C4-2B (cell line): ENCODE measurements around the gene C11orf21.

Experiments used
- H3K27ac ChIP-seq: fragments of 450-650 bp; 2 replicates; pipeline ENCODE4 v1.5.1; 2017
- ZFX ChIP-seq: fragments of 450-650 bp; IDR thresholded peaks from 2 replicates; pipeline ENCODE4 v1.6.1; 2017
- TF ChIP-seq, protein P1 (sequence below): fragments of 450-650 bp; conservative IDR thresholded peaks from 2 replicates; pipeline ENCODE4 v1.5.1; 2017; ENCODE audit warnings: mild to moderate bottlenecking

Gene C11orf21

DNA sequence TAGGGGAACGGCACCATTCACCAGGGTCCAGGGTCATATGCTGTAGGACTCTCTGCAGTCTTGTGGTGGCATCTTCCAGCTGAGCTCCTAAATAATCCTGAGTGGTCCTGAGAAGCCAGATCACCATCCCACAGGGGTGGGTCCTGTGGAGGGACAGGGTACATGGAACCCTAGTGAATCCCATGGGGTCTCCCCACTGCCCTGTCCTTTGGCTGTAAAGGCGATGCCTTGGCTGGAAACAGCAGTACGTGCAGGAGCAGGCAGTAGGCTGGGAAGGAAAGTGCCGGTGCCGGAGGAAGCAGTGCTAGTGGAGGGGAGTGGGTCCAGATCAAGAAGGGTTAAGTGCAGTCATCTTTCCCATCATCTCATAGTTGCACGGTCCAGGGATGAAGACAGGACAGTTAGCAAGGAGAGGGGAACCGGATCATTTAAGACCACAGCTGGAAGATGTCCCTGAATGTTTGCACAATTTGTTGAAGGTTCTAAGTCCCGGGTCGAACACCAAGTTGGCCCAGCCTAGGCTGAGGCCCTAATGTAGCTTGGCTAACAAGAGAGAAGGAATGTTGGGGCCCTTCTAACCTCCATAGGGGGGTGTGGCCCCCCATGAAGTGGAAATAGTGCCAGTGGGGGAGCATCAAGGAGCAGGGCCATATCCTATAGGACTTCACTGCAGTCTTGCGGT lies 18.2 kb upstream of the C11orf21 start:
- no peak for TF ChIP-seq ZFX
- TF ChIP-seq, protein P1, sequence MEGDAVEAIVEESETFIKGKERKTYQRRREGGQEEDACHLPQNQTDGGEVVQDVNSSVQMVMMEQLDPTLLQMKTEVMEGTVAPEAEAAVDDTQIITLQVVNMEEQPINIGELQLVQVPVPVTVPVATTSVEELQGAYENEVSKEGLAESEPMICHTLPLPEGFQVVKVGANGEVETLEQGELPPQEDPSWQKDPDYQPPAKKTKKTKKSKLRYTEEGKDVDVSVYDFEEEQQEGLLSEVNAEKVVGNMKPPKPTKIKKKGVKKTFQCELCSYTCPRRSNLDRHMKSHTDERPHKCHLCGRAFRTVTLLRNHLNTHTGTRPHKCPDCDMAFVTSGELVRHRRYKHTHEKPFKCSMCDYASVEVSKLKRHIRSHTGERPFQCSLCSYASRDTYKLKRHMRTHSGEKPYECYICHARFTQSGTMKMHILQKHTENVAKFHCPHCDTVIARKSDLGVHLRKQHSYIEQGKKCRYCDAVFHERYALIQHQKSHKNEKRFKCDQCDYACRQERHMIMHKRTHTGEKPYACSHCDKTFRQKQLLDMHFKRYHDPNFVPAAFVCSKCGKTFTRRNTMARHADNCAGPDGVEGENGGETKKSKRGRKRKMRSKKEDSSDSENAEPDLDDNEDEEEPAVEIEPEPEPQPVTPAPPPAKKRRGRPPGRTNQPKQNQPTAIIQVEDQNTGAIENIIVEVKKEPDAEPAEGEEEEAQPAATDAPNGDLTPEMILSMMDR: no peak
- H3K27ac ChIP-seq: no peak overlapping the region

DNA sequence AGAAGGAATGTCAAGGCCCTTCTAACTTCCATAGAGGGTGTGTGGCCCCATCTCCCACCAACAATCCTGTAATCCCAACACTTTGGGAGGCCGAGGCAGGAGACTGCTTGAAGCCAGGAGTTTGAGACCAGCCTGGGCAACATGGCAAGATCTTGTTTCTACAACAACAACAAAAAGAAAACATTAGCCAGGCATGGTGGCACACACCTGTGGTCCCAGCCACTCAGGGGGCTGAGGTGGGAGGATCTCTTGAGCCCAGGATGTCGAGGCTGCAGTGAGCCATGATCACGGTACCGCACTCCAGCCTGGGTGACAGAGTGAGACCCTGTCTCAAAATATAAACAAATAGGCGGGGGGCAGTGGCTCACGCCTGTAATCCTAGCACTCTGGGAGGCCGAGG lies 17.0 kb upstream of the C11orf21 start:
- no peak for TF ChIP-seq ZFX
- TF ChIP-seq, protein P1: no peak
- H3K27ac ChIP-seq: no peak overlapping the region

DNA sequence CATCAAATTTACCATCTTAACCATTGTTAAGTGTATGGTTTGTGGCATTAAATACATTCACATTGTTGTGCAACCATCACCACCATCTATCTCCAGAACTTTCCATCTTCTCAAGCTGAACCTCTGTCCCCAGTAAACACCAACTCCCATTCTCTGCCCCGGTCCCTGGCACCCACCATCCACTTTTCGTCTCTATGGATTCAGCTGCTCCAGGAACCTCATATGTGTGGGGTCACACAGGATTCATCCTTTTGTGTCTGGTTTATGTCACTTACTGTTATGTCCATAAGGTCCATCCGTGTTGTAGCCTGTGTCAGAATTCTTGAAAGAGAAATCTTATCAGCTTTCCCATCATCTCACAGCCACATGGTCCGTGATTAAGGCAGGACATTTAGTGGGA lies 16.4 kb upstream of the C11orf21 start:
- TF ChIP-seq, protein P1: no peak
- no peak for TF ChIP-seq ZFX
- H3K27ac ChIP-seq: no peak overlapping the region

DNA sequence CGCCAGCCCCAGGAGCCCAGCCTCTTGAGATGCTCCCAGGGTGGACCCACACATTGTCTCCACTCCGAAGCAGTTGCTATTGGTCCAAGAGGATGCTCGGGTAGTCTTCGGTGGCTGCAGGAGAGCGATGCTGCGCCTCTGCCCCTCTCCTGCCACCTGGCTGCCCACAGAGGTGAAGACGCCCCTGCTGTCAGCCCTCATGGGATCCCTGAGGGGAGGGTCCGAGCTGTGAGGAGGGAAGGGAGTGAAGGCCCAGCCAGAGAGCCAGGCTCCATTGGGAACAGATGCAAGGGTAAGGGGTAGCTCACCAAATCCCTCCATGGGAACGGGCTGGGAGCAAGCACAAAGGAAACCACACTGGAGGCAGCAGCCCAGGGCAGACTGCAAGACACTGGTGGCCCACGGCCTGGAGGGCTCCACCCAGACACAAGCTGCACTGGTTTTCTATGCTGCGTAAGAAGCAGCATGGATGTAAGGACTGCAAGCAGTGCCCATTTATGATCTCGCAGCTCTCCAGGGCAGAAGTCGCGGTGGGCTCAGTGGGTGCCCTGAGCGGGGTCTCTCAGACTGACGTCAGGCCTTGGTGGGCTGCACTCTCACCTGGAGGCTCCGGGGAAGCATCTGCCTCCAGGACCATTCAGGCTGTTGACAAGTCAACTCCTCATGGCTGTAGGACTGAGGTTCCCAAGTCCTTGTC lies 15.8 kb upstream of the C11orf21 start:
- no peak for TF ChIP-seq ZFX
- TF ChIP-seq, protein P1: no peak
- no peak overlapping the region for H3K27ac ChIP-seq

DNA sequence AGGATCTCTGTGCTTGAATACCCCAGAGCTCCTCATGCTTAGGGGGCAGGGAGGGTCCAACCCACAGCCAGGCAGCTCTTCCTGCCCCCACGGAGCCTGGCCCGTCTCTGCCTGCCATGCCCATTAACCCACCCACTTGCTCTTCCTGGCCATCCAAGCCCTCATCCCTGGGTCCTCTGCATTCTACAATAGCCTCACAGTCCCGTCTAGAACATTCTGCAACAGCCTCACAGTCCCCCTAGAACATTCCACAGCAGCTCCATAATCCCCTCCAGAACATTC lies 15.2 kb upstream of the C11orf21 start:
- TF ChIP-seq, protein P1: no peak
- no peak for TF ChIP-seq ZFX
- H3K27ac ChIP-seq: no peak overlapping the region

DNA sequence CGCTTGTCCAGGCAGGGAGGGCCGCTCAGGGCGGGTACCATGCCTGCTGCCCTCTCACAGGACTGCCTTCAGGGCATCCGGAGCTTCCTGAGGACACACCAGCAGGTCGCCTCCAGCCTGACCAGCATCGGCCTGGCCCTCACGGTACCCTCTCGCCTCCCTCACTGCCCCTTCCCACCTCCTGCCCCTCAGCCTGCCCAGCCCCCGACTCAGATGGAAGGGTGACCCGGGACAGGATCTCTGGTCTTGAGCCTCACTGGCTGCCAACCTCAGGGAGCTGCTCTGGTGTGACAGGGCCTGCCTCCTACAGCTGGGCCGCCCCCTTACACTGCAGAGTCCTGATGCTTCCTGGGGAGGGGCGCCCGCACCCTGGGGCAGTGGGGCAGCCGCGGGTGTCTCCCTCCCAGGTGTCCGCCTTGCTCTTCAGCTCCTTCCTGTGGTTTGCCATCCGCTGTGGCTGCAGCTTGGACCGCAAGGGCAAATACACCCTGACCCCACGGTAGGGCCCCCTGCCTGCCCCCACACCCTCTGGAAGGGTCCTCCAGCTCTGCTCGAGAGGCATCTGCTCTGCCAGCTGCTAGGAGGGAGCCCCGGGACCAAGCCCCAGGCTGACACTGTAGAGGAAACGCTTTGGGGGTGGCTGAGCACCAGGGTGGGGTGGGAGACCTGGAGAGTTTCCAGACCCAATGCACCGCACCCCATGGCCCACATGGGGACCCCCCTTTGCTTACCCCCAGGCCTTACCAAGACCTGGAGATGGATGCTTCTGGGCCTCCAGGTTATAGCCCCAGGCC lies 14.6 kb upstream of the C11orf21 start:
- no peak for TF ChIP-seq ZFX
- TF ChIP-seq, protein P1: no peak
- no peak overlapping the region for H3K27ac ChIP-seq
